ENCODE results near the gene GASK1A.
"Not testable (repeated sequence)": the region's sequence is repeated elsewhere in the genome, so short reads cannot be mapped to it uniquely, and the experiment has no call there.

GASK1A gene

DNA sequence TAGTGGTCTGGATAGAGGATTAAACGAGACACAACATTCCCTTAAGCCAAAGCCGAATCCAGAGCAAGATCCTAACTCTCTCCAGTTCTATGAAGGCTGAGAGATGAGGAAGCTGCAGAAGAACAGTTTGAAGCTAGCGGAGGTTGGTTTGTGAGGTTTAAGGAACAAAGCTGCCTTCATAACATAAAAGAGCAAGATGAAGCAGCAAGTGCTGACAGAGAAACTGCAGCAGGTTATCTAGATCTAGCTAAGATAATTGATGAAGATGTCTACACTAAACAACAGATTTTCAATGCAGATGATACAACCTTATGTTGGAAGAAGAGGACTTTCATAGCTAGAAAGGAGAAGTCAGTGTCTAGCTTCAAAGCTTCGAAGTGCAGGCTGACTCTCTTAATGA is 14.8 kb upstream of the GASK1A start:
- no peak overlapping the region for H3K4me3 ChIP-seq (replicated peaks in 1 of 2; ENCODE audit: low read depth in 2 of 2, low read length in 2 of 2)
- no peak for DNase-seq (ENCODE audit: low read depth in 2 of 2)
- TF ChIP-seq, protein P1, sequence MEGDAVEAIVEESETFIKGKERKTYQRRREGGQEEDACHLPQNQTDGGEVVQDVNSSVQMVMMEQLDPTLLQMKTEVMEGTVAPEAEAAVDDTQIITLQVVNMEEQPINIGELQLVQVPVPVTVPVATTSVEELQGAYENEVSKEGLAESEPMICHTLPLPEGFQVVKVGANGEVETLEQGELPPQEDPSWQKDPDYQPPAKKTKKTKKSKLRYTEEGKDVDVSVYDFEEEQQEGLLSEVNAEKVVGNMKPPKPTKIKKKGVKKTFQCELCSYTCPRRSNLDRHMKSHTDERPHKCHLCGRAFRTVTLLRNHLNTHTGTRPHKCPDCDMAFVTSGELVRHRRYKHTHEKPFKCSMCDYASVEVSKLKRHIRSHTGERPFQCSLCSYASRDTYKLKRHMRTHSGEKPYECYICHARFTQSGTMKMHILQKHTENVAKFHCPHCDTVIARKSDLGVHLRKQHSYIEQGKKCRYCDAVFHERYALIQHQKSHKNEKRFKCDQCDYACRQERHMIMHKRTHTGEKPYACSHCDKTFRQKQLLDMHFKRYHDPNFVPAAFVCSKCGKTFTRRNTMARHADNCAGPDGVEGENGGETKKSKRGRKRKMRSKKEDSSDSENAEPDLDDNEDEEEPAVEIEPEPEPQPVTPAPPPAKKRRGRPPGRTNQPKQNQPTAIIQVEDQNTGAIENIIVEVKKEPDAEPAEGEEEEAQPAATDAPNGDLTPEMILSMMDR (IDR thresholded peaks at IDR 0.05; ENCODE audit: low read depth, low read length), result no peak

DNA sequence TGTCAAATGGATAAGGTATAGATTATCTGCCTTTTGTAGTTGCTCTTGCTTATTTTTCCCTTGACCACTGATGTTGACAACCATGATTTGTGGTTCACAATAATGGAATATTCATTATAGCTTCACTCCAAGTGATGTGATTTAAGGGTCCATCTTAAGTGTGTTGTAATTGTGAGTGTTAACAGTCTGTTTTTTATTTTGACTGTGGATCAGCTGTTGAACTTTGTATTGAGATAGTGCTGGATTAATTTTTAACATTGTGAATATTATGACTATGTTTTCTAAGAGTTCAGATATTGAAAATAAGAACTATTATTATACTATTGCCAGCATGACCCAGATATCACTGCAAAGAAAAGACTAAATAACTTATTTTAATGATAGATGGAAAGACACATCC is 8.6 kb upstream of the GASK1A start:
- TF ChIP-seq, protein P1 (IDR thresholded peaks at IDR 0.05; ENCODE audit: low read depth, low read length), result no peak
- no peak for DNase-seq (ENCODE audit: low read depth in 2 of 2)
- H3K4me3 ChIP-seq (replicated peaks in 1 of 2; ENCODE audit: low read depth in 2 of 2, low read length in 2 of 2), result no peak overlapping the region

DNA sequence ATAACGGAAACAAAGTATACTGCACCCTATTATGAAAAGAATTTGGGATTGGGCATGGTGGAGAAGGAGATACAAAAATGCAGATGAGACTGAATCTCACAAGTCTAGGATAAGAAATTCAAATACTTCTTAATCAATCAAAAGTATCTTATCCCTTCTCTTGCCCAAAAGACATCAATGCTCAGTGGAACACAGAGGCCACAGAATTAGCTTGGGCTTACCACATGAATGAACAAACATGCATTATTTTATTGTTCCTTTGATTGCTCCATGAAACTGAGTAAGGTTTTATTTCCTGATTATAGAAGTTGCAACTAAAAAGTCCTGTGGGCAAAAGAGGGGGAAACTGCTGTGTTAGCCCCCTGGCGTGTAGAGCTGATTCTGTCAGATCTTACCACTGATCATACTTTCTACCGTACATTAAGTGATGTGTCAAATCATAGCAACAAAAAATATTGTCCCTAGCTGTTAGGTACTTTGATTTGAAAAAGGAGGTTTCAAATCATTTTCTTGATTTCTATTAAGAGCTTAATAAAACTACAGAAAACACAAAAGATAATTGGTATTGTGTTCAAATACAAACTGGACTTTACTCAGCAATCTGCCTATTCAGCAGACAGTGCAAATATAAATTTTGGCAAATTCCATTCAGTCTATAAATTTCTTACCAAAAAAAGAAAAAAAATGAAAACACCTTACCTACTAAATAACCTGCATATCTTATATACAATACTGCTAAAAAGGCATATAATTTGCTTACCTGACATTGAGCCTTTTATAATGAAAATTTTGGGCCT is 7.9 kb upstream of the GASK1A start:
- H3K4me3 ChIP-seq (replicated peaks in 1 of 2; ENCODE audit: low read depth in 2 of 2, low read length in 2 of 2), result no peak overlapping the region
- TF ChIP-seq, protein P1 (IDR thresholded peaks at IDR 0.05; ENCODE audit: low read depth, low read length), result no peak
- no peak for DNase-seq (ENCODE audit: low read depth in 2 of 2)

DNA sequence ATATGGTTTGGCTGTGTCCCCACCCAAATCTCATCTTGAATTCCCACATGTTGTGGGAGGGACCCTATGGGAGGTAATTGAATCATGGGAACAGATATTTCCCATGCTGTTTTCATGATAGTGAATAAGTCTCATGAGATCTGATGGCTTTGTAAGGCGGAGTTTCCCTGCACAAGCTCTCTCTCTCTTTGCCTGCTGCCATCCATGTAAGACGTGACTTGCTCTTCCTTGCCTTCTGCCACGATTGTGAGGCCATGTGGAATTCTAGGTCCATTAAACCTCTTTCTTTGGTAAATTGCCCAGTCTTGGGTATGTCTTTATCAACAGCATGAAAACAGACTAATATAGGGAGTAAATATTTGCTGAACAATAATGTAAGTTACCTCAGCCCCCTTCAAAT is 4.2 kb upstream of the GASK1A start:
- not testable (repeated sequence) for DNase-seq (ENCODE audit: low read depth in 2 of 2); H3K4me3 ChIP-seq (replicated peaks in 1 of 2; ENCODE audit: low read depth in 2 of 2, low read length in 2 of 2)

DNA sequence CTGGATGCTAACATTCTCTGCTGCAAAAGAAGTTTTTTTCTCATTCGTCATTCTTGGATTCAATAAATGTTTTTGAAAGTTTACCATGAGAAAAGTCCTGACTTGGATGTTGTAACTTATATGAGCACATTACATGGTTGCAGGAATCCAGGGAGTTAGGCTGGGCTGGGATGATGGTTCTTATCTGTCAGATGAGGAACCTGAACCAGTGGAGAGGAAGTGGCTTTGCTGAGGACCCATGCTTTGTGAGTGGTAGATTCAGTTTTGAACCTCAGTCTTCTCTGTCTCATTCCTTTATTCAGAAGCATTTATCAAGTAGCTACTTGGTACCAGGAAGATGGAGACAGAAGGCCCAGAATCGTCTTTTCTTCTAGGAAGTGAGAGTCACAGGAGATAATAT is 3.7 kb upstream of the GASK1A start:
- DNase-seq (ENCODE audit: low read depth in 2 of 2), result no peak
- no peak overlapping the region for H3K4me3 ChIP-seq (replicated peaks in 1 of 2; ENCODE audit: low read depth in 2 of 2, low read length in 2 of 2)
- TF ChIP-seq, protein P1 (IDR thresholded peaks at IDR 0.05; ENCODE audit: low read depth, low read length), result no peak

DNA sequence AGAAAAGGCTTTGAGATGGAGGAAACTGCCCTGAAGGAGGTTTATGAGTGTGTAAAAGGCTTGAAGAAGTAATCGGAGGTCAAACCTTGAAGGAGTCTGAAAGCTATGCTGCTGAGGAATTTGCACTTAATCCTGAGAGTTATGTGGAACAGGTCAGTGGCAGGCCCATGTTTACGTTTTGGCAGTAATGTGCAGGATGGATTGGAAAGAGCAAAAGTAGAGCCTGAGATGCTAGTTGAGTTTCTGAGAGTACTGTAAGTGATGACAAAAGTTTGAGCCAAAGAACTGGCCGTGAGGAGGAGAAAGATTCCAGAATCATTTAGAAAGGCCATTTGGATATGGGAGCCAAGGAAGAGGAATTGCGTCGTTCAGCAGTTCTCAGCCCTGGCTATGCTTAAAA is 3.2 kb upstream of the GASK1A start:
- TF ChIP-seq, protein P1 (IDR thresholded peaks at IDR 0.05; ENCODE audit: low read depth, low read length), result no peak
- no peak for DNase-seq (ENCODE audit: low read depth in 2 of 2)
- H3K4me3 ChIP-seq (replicated peaks in 1 of 2; ENCODE audit: low read depth in 2 of 2, low read length in 2 of 2), result no peak overlapping the region

DNA sequence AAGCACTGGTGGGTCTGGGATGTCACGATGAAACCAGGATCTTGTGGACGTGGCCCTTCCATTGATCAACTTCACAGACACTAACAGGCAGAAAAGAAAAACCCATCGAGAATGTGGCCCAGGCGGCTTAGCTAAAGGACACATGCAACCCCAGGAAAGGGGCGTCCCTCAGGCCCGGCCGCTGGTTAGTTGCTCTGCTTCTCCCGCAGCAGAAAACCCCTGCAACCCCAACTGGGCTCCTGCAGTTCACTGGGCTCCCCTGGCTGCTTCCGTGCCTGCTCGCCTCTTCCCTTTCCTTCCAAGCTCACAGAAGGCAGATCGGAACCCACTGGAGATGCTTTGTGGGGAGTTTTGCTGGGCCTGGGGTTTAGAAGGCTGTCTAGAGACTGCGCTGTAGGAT is 1.1 kb downstream of the GASK1A start:
- H3K4me3 ChIP-seq (replicated peaks in 1 of 2; ENCODE audit: low read depth in 2 of 2, low read length in 2 of 2), result no peak overlapping the region
- DNase-seq (ENCODE audit: low read depth in 2 of 2), result no peak
- TF ChIP-seq, protein P1 (IDR thresholded peaks at IDR 0.05; ENCODE audit: low read depth, low read length), result no peak
